NCI-H2227 treated with DMSO at 0.1 percent for 48 hours (cell line): ENCODE measurements around the gene SDC4.
A peak's percentile ranks its signal among the peaks of the same experiment; 100 is the strongest.
"Not testable (repeated sequence)": the region's sequence is repeated elsewhere in the genome, so short reads cannot be mapped to it uniquely, and the experiment has no call there.

Experiments
- DNase-seq: peaks from one replicate; lab custom pipeline; 2025; lab: John Stamatoyannopoulos, UW

SDC4 gene

GRCh38 chr20:45363611-45364492 lies 15.6 kb upstream of the SDC4 start:
- DNase-seq, result no peak

GRCh38 chr20:45362804-45363610 lies 14.8 kb upstream of the SDC4 start, which contains the start of gene SYS1:
Gene SYS1, plus strand, starts transcription at chr20:45363156. Its CDS starts 376 bp downstream, at chr20:45363532.
- peak; percentile 99 for DNase-seq

GRCh38 chr20:45361793-45362192 lies 13.6 kb upstream of the SDC4 start:
- no peak for DNase-seq

- DNase-seq, result no peak
Observed at GRCh38 chr20:45359406-45360148, 11.4 kb upstream of the SDC4 start.

- DNase-seq, result no peak
Observed at GRCh38 chr20:45359069-45359405, 10.8 kb upstream of the SDC4 start.

GRCh38 chr20:45358282-45359068 lies 10.3 kb upstream of the SDC4 start:
- no peak for DNase-seq

- no peak for DNase-seq
Observed at GRCh38 chr20:45355209-45356084, 7.2 kb upstream of the SDC4 start.

- DNase-seq, result no peak
Observed at GRCh38 chr20:45354423-45355208, 6.4 kb upstream of the SDC4 start.

- DNase-seq, result no peak
Observed at GRCh38 chr20:45353746-45354145, 5.5 kb upstream of the SDC4 start.

- no peak for DNase-seq
Observed at GRCh38 chr20:45352729-45353128, 4.5 kb upstream of the SDC4 start.

- DNase-seq, result not testable (repeated sequence)
Observed at GRCh38 chr20:45350795-45351194, 2.6 kb upstream of the SDC4 start.

GRCh38 chr20:45350217-45350616 lies 2.0 kb upstream of the SDC4 start:
- DNase-seq, result no peak

- DNase-seq, result no peak
Observed at GRCh38 chr20:45347297-45347935, 808 bp downstream of the SDC4 start.

GRCh38 chr20:45346851-45347250 lies 1.4 kb downstream of the SDC4 start:
- no peak for DNase-seq

- DNase-seq, result no peak
Observed at GRCh38 chr20:45346291-45346718, 1.9 kb downstream of the SDC4 start.

GRCh38 chr20:45345104-45345936 lies 2.9 kb downstream of the SDC4 start:
- DNase-seq, result no peak

GRCh38 chr20:45344168-45344860 lies 3.9 kb downstream of the SDC4 start:
- DNase-seq, result no peak
